SW 1271 (cell line): Measurements from ENCODE around the gene ORMDL3.
"Not testable (repeated sequence)": the region's sequence is repeated elsewhere in the genome, so short reads cannot be mapped to it uniquely, and the experiment has no call there.

Experiments
- DNase-seq, 2 experiments: peaks; one replicate each; lab custom pipeline; 2025; lab: John Stamatoyannopoulos, UW

The ORMDL3 gene

GRCh38 chr17:39949028-39949427 is 21.6 kb upstream of the ORMDL3 start:
- no peak for DNase-seq

- not testable (repeated sequence) for DNase-seq
Observed at GRCh38 chr17:39948489-39948828, 21.1 kb upstream of the ORMDL3 start.

DNA sequence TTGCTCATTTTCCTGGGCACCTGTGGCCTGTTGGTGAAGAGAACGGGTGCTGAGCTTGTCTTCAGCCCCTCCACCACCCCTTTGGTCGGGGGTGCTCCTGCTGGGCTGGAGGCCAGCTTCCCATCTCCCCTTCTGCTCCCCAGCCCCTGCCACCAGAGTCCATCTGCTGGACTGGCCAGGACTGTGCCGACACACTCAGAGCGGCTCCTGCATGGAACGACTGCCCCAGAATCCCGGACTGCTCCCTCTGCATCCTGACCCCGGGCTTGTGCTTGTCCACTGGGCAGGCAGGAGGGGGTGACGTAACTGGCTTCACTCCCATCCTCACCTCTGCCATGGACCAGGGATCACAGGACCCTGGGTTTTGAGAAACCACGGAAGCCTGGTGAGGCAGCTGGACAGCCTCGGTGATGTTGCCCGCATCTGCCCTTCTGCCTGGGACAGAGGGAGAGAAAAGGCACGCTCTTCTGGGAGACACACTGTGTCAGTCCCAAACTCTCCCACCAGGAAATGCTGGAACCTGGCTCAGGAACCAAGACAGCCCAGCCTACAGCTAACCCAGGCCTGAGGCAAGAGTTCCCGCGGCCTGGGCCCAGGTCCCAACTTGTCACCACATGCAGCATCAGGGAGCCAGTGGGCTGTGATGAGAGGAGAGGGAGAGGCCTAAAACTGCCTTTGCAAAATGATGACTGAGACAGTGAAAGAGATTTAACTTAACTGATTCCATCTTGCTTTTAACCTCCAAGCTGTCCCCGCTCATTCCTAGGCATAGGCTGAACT is 19.3 kb upstream of the ORMDL3 start:
- DNase-seq, result no peak

DNA sequence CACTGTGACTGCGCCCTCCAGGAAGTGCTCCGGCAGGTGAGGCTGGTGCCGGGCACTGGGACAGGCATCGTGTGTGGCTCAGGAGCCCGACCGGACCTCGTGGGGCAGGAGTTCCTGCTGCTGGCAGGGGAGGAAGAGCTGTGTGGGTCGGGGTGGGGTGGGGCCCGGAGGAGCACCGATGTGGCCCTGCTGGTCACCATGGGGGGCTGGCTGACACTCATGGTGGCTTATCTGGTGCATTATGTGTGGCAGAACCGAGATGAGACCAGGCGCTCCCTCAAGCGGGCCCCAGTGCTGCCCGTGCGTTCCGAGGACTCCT is 17.0 kb upstream of the ORMDL3 start:
- no peak for DNase-seq

GRCh38 chr17:39943702-39944392 is 16.4 kb upstream of the ORMDL3 start:
- no peak for DNase-seq

DNA sequence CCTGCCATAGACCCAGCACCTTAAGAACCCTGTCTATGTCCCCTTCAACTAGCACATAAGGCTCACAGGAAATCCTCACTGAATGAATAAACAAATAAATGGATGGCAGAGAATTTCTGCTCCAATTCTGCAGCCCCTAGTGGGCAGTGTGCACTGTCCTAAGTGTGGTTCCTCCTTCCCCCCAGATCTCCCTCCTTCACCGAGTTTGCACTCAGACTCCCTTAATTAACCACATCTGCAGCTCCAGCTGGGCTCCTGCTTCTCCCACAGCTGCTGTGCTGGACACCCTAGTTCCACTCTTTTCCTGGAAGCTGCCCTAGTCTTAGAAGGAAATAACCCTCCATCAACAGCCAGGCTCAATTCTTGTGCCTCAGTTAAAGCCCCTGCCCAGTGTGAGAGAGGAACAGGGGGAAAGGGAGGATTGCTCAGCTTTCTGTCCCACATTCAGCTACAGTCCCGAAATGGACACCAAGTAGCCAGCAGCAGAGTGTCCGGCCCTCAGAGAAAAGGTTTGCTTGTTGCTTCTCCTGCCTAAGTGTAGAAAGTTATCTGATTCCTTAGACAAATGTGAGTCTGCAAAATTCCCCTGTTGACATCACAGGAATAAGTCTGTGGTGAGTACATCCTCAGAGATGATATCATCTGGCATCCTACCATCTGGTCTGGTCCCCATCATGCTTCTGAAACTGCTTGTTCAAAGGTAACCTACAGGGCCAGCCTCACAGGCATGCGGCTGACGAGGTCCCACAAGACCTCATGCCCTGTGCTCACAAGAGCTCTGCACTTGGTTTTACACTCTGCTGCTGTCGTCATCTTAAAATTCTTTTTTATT is 12.4 kb upstream of the ORMDL3 start:
- DNase-seq, result peak in 1 of 2 experiments; percentile 11

DNA sequence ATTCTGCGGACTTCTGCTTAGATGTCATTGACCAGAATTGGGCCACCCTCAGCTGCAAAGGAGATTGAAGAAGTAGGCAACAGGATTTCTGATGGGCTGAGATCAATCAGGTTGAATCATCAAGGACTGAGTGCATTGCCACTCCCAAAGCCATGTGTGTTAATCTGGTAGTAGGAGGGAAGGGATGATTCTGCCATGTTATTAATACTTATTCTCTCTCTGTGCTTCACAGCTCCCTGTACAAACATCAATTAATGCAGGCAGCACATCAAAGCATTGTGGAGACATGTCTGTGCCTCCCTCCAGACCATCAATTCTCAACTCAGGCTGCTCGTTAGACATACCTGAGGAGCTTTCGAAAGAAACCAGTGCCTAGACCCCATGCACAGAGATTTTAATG is 11.7 kb upstream of the ORMDL3 start:
- DNase-seq, result no peak

DNA sequence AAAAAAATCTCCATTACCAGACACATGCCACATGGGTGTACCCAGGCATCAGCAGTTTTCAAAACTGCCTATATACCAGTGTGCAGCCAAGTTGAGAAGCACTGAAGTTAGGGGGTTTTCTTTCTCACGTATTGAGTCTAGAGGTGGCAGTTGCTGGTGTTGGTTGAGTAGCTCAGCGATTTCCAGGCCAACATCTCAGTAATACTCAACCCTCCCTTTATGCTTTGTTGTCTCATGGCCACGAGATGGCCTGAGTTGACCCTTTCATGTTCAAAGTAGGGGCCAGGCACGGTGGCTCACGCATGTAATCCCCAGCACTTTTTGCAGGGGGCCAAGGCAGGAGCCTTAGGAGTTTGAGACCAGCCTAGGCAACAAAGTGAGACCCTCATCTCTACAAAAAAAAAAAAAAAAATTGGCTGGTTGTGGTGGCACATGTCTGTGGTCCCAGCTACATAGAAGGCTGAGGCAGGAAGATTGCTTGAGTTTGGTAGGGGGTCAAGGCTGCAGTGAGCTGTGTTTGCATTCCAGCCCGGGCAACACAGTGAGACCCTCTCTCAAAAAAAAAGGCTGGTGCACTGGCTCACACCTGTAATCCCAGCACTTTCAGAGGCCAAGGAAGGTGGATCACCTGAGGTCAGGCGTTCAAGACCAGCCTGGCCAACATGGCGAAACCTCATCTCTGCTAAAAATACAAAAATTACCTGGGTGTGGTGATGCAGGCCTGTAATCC is 10.9 kb upstream of the ORMDL3 start:
- no peak for DNase-seq

DNA sequence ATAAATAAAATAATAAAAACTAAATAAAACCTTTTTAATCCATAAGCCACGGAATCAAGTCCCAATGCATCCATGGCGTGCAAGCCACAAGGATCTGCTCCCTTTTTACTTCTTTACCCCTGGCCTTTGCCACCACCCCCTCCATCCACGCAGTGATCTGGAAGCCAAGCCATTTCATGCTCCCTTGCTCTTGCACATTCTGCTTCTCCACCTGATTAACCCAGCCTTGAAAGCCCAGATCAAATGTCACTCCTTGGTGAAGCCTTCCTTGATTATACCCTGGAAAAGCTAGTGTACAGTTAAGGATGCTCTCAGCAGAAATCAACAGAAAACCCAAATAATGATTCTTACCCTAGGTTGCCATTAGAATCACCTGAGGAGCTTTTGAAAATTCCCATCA is 10.0 kb upstream of the ORMDL3 start:
- DNase-seq, result no peak

- DNase-seq, result no peak
Observed at GRCh38 chr17:39935909-39936308, 8.5 kb upstream of the ORMDL3 start.

DNA sequence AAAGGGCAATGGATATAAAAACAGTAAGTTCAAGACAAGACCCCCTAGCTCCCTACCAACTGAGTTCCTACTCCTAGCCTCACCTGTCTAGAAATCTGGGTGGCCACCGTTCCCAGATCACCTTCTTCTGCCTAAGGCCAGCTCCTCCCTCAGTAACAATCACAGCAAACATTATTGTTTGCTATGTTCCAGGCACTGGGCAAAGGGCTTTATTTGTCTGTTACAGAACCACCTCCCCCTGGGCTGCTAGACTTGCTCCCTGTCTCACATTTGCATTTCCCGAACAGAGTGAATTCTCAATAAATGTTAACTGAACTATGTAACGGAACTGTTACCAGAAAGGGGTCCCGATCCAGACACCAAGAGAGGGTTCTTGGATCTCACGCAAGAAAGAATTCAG is 6.9 kb upstream of the ORMDL3 start:
- no peak for DNase-seq

DNA sequence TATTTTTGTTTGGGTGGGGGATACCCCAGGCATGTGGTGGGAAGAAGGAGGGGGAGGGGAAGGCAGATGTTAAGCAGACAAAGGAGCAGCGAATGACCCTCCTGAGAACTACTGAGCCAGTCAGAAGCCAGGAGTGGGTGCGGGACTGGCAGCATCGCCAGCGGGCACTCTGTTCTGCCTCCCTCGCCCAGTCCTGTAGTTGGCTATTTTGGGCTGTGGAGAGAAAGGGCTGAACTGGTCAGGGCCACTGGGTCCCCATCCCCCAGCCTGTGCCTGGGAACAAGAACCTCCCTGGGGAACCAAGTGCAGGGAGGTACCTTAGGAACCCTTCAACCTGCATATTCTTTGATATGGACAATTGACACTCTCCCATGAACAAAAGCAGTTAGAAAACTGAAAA is 6.5 kb upstream of the ORMDL3 start:
- DNase-seq, result no peak

DNA sequence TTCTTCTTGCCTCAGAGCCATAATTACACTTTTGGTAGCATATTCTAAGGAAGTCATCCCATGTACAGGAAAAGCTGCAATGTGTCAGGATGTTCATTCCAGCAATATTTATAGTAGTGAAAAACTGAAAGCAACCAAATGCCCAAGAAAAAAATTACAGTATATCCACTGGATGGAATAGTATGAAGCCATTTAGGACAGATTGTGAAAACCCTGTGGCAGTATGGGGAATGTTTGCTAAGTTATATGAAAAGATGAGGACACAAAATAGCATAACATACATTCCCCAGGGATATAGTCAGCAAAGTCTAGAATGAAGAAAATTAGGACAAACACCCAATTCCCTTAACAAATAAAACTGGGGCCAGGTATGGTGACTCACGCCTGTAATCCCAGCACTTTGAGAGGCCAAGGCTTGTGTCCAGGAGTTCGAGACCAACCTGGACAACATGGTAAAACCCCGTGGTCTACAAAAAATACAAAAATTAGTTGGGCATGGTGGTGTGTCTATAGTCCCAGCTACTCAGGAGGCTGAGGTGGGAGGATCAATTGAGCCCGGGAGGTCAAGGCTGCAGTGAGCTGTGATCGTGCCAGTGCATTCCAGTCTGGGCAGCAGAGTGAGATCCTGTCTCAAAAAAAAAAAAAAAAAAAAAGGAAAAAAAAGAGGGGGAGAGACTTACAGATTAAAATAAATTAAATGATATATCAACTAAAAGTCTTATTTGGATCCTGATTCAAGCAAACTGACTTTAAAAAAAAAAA is 2.4 kb upstream of the ORMDL3 start:
- DNase-seq, result peak in 1 of 2 experiments; percentile 60

- DNase-seq, result peak; percentile 48 to 66
Observed at GRCh38 chr17:39928858-39929645, 1.7 kb upstream of the ORMDL3 start.

DNA sequence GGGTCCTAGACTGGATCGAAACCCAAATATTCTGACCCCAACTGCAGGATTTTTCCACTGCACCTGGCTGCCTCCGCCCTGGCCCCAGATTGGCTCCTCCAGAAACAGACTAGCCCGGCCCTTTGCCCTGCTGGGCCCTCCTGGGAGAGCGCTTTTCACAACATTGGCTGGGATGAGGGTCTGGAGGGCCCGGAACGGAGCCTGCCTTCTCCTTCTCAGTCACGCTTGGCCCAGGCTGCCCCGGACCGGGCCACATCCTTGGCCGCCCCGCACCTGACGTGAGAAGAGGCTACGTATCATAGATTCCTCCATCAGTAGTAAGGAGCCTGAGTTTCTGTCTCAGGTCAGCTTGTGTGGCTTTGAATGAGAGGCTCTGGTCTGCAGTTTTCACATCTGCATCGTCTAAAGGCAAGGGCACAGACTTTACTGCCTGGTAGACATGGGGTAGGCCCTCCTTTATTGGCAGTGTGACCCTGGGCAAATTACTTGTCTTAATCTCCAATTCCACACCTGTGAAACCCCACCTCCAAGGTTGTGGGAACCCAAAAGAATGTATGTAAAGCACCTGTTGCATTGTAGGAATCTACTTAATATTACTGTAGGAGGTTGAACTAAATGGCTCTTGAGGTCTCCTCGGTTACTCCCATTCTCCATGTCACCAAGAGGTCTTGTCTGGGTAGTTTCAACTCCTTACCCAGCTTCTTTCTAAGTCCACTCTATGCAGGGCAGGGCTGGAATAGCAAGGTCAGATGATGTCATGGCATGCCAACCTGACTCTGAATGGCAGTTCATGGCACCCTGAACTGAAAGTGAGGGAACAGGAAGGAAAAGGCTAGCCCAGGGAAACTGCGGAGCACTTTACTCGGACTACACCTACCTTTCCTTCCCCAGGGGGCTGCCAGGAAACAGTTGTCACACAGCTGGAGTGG is 792 bp upstream of the ORMDL3 start:
- DNase-seq, result no peak

DNA sequence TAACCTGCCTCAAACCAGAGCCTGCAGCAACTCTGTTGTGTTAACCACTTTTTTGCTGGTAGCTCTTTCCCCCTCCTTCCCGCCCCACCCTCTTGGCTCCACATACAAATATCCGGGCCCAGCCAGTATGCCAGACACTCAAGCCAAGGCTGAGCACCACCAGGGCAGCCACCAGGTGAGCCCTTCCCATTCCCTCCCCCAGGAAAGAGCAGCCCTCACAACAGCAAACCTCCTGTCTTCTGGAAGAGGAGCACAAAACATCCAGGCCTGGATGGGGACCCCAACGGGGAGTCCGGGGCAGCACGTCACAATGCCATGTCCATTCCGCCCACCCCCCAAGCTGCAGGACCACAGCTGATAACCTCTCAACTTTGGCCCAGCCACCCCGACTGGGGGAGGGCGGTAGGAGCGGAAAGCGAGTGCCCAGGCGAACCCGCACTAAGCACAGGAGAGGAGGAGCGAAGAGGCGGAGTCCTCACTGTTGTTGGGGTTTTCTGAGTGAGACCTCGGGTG is 757 bp downstream of the ORMDL3 start:
- no peak for DNase-seq

DNA sequence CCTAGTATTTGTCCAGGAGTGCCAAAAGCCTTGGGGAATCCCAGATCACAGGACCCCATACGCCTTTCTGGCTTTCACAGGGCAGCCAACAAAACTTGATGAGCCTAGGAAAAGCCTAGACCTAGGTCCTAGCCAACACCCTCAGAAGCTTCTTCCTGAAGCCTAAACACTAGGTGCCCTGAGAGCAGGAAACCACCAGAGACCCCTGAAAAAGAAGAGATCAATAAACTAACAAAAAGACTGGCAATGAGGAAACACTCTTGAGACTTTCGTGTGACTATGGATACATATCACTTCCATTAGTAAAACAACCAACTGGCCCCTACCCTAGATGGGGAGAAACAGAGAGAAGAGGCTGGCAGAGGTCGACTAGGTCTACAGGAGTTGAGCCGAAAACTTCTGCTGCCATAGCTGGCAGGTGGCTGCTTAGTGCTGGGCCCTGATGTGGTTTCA is 1.2 kb downstream of the ORMDL3 start:
- DNase-seq, result no peak

DNA sequence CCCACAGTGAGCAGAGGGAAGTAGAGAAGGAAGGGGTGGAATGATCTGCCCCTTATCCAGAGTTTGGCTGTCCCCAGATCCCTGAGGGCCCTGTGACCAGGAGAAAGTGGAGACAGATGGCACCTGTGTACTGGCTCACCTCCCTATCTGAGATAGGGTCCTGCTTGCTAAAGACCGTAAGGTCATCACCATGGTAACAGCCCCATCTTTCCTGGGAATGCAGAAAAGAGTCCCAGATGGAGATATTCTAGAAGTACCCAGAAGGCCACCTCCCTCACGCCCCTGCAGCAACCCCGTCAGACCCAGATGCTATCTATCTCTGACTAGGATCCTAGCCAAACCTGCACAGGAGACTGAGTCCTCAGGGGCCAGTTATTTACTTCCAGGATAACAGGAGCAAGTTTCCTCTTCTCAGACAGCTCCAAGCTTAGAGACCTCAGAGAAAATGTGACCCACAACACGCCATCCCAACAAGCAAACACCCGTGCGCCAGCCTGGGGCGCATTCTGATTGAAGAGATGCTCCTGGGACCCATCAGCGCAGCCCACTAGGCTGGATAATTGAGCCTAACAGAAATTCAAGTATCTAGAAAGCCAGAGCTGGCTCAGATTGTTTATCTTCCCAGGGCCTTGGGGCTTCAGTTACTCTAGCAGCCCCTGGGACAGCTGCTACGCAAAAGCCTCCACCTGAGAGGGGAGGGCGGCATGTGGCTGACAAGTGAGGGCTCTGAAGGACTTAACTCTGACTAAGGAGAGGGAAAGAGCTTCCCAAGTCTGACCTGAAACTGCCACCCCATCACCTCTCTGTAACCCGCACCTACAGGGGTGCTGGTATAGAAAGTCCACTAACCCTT is 1.9 kb downstream of the ORMDL3 start:
- no peak for DNase-seq
